ENCODE measurements around the gene SOX30. TPM values are rescaled to one million over a fixed set of nuclear protein-coding genes. Genes with fewer than 3 reads are reported as not detected.
"Not testable (repeated sequence)": the region's sequence is repeated elsewhere in the genome, so short reads cannot be mapped to it uniquely, and the experiment has no call there.

The SOX30 gene
- total RNA-seq, 1 experiment from 2014 or later = not detected

DNA sequence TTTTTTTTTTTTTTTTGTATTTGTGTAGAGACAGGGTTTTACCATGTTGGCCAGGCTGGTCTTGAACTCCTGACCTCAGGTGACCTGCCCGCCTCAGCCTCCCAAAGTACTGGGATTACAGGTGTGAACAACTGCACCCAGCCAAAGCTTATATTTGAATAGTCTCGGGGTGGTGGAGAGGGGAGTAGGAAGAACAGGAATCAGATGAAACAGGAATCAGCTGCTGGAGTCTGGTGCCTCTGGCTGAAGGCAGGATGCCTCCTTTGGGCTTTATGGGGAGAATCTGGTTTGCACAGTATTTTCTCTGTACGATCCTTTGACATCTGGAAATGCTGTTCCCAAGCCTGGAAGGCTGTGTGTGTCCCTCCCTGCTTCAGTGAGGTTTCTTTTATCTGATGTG lies 30.0 kb upstream of the SOX30 start:
- Histone ChIP-seq H3K27me3 (ENCODE audit: low read length) (no peaks in the 10 kb centered on the region), H2AFZ (ENCODE audit: low read length) (no peak overlapping the region), H4K20me1 (ENCODE audit: insufficient read depth, low read depth, low read length) (no peaks in the 10 kb centered on the region), H3K9ac (ENCODE audit: low read length) (no peak overlapping the region), H3K79me2 (ENCODE audit: low read length) (no peaks in the 10 kb centered on the region), H3K27ac (ENCODE audit: low read length) (no peak overlapping the region), H3K4me3 (ENCODE audit: low read length) (no peak overlapping the region), H3K4me1 (ENCODE audit: low read length) (no peaks in the 10 kb centered on the region), H3K9me3 (ENCODE audit: low read length) (no peaks in the 10 kb centered on the region), H3K9me2 (replicated peaks; ENCODE audit: insufficient read depth, low read length) (no peaks in the 10 kb centered on the region), H3K4me2 (ENCODE audit: low read depth, low read length, poor library complexity, severe bottlenecking) (no peak overlapping the region), H3K36me3 (ENCODE audit: insufficient read depth, low read length) (no peaks in the 10 kb centered on the region)
- no peak for DNase-seq

DNA sequence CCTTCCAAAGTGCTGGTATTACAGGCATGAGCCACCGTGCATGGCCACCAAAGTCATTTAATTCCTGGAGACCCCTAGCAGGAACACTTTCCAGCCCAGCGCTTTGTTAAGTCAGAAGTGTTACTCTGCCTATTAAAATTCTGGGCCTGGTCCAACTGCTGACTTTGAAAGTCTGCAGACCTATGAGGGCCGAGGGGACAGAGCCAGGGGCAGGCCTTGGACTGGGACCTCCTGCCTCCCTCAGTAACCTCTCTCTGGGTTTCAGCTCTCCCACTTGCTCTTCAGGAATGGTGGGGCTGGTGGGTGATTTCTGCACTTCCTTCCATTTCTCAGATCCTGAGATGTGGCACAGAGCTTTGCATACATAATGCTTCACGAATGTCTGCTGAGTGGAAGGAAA lies 28.8 kb upstream of the SOX30 start:
- H3K4me3 ChIP-seq (ENCODE audit: low read length) = no peak overlapping the region
- no peak overlapping the region for H3K4me2 ChIP-seq (ENCODE audit: low read depth, low read length, poor library complexity, severe bottlenecking)
- H3K36me3 ChIP-seq (ENCODE audit: insufficient read depth, low read length) = no peaks in the 10 kb centered on the region
- no peaks in the 10 kb centered on the region for H3K9me2 ChIP-seq (replicated peaks; ENCODE audit: insufficient read depth, low read length)
- H3K27ac ChIP-seq (ENCODE audit: low read length) = no peak overlapping the region
- H3K27me3 ChIP-seq (ENCODE audit: low read length) = no peaks in the 10 kb centered on the region
- H4K20me1 ChIP-seq (ENCODE audit: insufficient read depth, low read depth, low read length) = no peaks in the 10 kb centered on the region
- H3K79me2 ChIP-seq (ENCODE audit: low read length) = no peaks in the 10 kb centered on the region
- no peak overlapping the region for H2AFZ ChIP-seq (ENCODE audit: low read length)
- H3K9ac ChIP-seq (ENCODE audit: low read length) = no peak overlapping the region
- no peak for DNase-seq
- H3K4me1 ChIP-seq (ENCODE audit: low read length) = no peaks in the 10 kb centered on the region
- no peaks in the 10 kb centered on the region for H3K9me3 ChIP-seq (ENCODE audit: low read length)

DNA sequence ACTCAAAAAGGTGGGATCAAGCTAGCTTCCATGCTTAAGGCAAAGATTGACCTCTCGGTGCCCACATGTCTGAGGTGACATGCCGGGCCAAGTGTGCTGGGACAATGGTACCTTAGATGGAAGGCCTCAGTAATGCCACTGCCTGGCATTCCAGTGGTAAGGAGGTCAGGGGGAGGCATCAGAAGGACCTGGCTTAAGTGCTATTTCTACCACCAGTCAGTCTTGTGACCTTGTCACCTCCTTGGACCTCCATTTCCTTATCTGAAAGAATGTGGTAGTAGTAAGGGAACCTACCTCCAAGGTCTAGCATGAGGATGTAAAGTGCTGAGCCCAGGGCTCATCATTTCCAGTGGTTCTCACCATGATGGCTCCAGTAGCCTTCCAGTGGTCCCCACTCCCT lies 28.0 kb upstream of the SOX30 start:
- Histone ChIP-seq H3K36me3 (ENCODE audit: insufficient read depth, low read length) (no peaks in the 10 kb centered on the region), H3K9ac (ENCODE audit: low read length) (no peak overlapping the region), H3K4me3 (ENCODE audit: low read length) (no peak overlapping the region), H3K9me2 (replicated peaks; ENCODE audit: insufficient read depth, low read length) (no peaks in the 10 kb centered on the region), H3K4me1 (ENCODE audit: low read length) (no peaks in the 10 kb centered on the region), H3K79me2 (ENCODE audit: low read length) (no peaks in the 10 kb centered on the region), H3K27ac (ENCODE audit: low read length) (no peak overlapping the region), H3K27me3 (ENCODE audit: low read length) (no peaks in the 10 kb centered on the region), H3K9me3 (ENCODE audit: low read length) (no peaks in the 10 kb centered on the region), H2AFZ (ENCODE audit: low read length) (no peak overlapping the region), H4K20me1 (ENCODE audit: insufficient read depth, low read depth, low read length) (no peaks in the 10 kb centered on the region), H3K4me2 (ENCODE audit: low read depth, low read length, poor library complexity, severe bottlenecking) (no peak overlapping the region)
- no peak for DNase-seq

DNA sequence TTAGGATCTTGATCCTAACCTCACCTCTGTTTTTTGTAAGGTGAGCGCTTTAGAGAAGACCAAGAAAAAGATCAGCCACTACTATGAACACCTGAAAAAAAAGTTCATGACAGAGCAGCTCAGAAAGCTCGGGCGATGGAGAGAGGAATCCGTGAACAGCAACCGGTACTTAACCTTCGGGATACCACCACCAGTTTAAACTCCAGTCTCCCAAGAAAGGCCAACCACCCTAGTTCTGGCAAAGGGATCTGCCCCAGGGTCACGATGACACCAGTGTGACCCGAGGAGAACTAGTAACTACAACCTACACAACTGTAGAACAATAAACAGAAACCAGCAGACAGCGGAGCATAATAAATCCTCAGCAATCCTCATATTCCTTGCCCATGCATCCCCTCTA lies 27.6 kb upstream of the SOX30 start:
- no peak overlapping the region for H3K4me2 ChIP-seq (ENCODE audit: low read depth, low read length, poor library complexity, severe bottlenecking)
- H4K20me1 ChIP-seq (ENCODE audit: insufficient read depth, low read depth, low read length) = no peaks in the 10 kb centered on the region
- H3K27me3 ChIP-seq (ENCODE audit: low read length) = no peaks in the 10 kb centered on the region
- no peaks in the 10 kb centered on the region for H3K4me1 ChIP-seq (ENCODE audit: low read length)
- no peaks in the 10 kb centered on the region for H3K9me2 ChIP-seq (replicated peaks; ENCODE audit: insufficient read depth, low read length)
- H3K79me2 ChIP-seq (ENCODE audit: low read length) = no peaks in the 10 kb centered on the region
- no peak overlapping the region for H2AFZ ChIP-seq (ENCODE audit: low read length)
- no peak for DNase-seq
- no peak overlapping the region for H3K4me3 ChIP-seq (ENCODE audit: low read length)
- no peaks in the 10 kb centered on the region for H3K9me3 ChIP-seq (ENCODE audit: low read length)
- H3K9ac ChIP-seq (ENCODE audit: low read length) = no peak overlapping the region
- no peak overlapping the region for H3K27ac ChIP-seq (ENCODE audit: low read length)
- H3K36me3 ChIP-seq (ENCODE audit: insufficient read depth, low read length) = no peaks in the 10 kb centered on the region

DNA sequence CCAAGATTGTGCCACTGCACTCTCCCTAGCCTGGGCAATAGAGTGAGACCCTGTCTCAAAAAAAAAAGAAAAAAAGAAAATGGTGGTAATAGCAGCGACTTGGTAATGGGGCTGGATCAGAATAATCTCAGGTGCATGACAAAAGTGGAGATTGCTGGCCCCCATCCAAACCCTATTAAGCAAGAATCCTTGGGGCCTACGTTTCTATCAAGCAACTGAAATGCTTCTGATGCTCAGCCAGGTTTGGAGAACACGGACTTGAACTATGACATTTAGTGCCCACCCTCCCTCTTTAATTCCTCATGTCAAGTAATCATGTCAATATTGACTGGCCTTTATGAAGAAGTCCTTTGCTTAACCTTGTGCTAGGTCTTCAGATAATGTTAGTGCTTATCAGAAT lies 25.7 kb upstream of the SOX30 start:
- Histone ChIP-seq H3K79me2 (ENCODE audit: low read length) (no peaks in the 10 kb centered on the region), H2AFZ (ENCODE audit: low read length) (no peak overlapping the region), H3K9me3 (ENCODE audit: low read length) (no peaks in the 10 kb centered on the region), H3K4me3 (ENCODE audit: low read length) (no peak overlapping the region), H3K27ac (ENCODE audit: low read length) (no peak overlapping the region), H3K27me3 (ENCODE audit: low read length) (no peaks in the 10 kb centered on the region), H3K36me3 (ENCODE audit: insufficient read depth, low read length) (no peaks in the 10 kb centered on the region), H3K4me1 (ENCODE audit: low read length) (no peaks in the 10 kb centered on the region), H3K4me2 (ENCODE audit: low read depth, low read length, poor library complexity, severe bottlenecking) (no peak overlapping the region), H3K9ac (ENCODE audit: low read length) (no peak overlapping the region), H3K9me2 (replicated peaks; ENCODE audit: insufficient read depth, low read length) (no peaks in the 10 kb centered on the region), H4K20me1 (ENCODE audit: insufficient read depth, low read depth, low read length) (no peaks in the 10 kb centered on the region)
- DNase-seq = no peak

DNA sequence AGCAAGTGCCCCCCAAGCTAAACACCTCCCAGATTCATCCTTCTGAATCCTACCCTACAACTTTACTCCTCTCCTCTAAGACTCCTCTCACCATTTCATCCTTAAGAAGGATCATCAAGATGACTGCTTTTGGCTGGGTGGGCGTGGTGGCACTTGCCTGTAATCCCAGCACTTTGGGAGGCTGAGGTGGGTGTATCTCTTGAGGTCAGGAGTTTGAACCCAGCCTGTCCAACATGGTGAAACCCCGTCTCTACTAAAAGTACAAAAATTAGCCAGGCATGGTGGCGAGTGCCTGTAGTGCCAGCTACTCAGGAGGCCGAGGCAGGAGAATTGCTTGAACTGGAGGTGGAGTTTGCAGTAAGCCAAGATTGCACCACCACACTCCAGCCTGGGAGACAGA lies 22.1 kb upstream of the SOX30 start:
- H3K27me3 ChIP-seq (ENCODE audit: low read length); DNase-seq; H3K4me2 ChIP-seq (ENCODE audit: low read depth, low read length, poor library complexity, severe bottlenecking): not testable (repeated sequence)

DNA sequence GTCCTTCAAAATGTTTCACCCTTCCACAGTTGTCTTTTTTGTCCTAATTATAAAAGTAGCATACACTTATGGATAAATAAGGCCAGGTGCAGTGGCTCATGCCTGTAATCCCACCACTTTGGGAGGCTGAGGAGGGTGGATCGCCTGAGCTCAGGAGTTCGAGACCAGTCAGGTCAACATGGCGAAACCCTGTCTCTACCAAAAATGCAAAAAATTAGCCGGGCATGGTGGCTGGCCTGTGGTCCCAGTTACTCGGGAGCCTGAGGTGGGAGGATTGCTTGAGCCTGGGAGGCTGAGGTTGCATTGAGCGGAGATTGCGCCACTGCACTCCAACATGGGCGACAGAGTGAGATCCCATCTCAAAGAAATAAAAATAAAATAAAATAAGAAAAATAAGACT lies 20.7 kb upstream of the SOX30 start:
- no peak overlapping the region for H2AFZ ChIP-seq (ENCODE audit: low read length)
- no peaks in the 10 kb centered on the region for H3K79me2 ChIP-seq (ENCODE audit: low read length)
- H4K20me1 ChIP-seq (ENCODE audit: insufficient read depth, low read depth, low read length) = no peaks in the 10 kb centered on the region
- H3K27ac ChIP-seq (ENCODE audit: low read length) = no peak overlapping the region
- DNase-seq = no peak
- no peaks in the 10 kb centered on the region for H3K9me3 ChIP-seq (ENCODE audit: low read length)
- H3K36me3 ChIP-seq (ENCODE audit: insufficient read depth, low read length) = no peaks in the 10 kb centered on the region
- H3K4me3 ChIP-seq (ENCODE audit: low read length) = no peak overlapping the region
- H3K4me2 ChIP-seq (ENCODE audit: low read depth, low read length, poor library complexity, severe bottlenecking) = no peak overlapping the region
- no peaks in the 10 kb centered on the region for H3K27me3 ChIP-seq (ENCODE audit: low read length)
- H3K9me2 ChIP-seq (replicated peaks; ENCODE audit: insufficient read depth, low read length) = no peaks in the 10 kb centered on the region
- H3K9ac ChIP-seq (ENCODE audit: low read length) = no peak overlapping the region
- no peaks in the 10 kb centered on the region for H3K4me1 ChIP-seq (ENCODE audit: low read length)

More for the DNA sequence above, 22.1 kb upstream of the SOX30 start:
- not testable (repeated sequence) for H3K9me3 ChIP-seq (ENCODE audit: low read length); H3K27ac ChIP-seq (ENCODE audit: low read length); H2AFZ ChIP-seq (ENCODE audit: low read length); H3K79me2 ChIP-seq (ENCODE audit: low read length); H4K20me1 ChIP-seq (ENCODE audit: insufficient read depth, low read depth, low read length); H3K4me1 ChIP-seq (ENCODE audit: low read length); H3K9me2 ChIP-seq (replicated peaks; ENCODE audit: insufficient read depth, low read length); H3K4me3 ChIP-seq (ENCODE audit: low read length); H3K36me3 ChIP-seq (ENCODE audit: insufficient read depth, low read length); H3K9ac ChIP-seq (ENCODE audit: low read length)

DNA sequence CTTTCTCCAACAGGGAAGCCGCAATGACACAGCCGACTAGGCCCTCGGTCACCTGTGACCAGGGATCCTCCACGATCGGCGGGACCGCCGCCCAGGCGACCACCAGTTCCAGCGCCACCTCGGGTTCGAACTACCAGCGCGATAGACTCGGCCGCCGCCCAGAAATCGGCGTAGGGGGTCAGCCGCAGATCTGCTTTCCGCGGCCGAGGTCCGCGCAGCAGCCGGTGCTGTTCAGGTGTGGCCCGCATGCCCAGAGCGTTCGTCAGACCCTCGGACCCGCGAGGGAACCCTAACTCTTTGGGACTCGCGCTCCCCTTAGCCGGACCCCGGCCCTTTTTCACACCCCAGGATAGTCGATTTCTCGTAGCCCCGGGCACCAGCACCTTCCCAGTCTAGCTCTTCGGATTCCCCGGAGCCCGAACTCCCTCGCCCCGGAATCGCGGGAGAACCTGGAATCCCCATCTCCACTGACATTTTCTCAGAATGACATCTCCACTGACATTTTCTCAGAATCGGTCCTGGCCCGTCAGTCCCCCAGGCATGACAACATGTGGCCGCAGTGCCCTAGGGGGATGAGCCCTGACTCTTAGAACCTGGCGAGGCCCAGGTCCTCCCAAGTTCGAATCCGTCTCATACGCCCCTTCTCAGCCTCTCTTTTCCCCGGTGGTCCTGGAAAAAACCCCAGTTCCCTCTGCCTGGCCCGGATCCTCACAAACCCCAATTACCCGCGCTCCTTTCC lies 19.5 kb upstream of the SOX30 start:
- H2AFZ ChIP-seq (ENCODE audit: low read length) = no peak overlapping the region
- no peaks in the 10 kb centered on the region for H3K4me1 ChIP-seq (ENCODE audit: low read length)
- no peaks in the 10 kb centered on the region for H3K9me2 ChIP-seq (replicated peaks; ENCODE audit: insufficient read depth, low read length)
- no peaks in the 10 kb centered on the region for H4K20me1 ChIP-seq (ENCODE audit: insufficient read depth, low read depth, low read length)
- no peaks in the 10 kb centered on the region for H3K79me2 ChIP-seq (ENCODE audit: low read length)
- H3K4me3 ChIP-seq (ENCODE audit: low read length) = no peak overlapping the region
- H3K9me3 ChIP-seq (ENCODE audit: low read length) = no peaks in the 10 kb centered on the region
- no peak overlapping the region for H3K4me2 ChIP-seq (ENCODE audit: low read depth, low read length, poor library complexity, severe bottlenecking)
- no peak overlapping the region for H3K9ac ChIP-seq (ENCODE audit: low read length)
- no peak overlapping the region for H3K27ac ChIP-seq (ENCODE audit: low read length)
- DNase-seq = no peak
- H3K27me3 ChIP-seq (ENCODE audit: low read length) = no peaks in the 10 kb centered on the region
- H3K36me3 ChIP-seq (ENCODE audit: insufficient read depth, low read length) = no peaks in the 10 kb centered on the region
